HepG2 (cell line): ENCODE data around the gene CMKLR1. TPM values are rescaled to one million over a fixed set of nuclear protein-coding genes. Genes with fewer than 3 reads are reported as not detected.

Source experiments
- ATAC-seq: fragments of 200-7000 bp; cut with Tn5 transposase; 3 replicates; pipeline ENCODE4 v1.9.1; 2020; ENCODE audit warnings: mild to moderate bottlenecking, moderate library complexity
- BruUV-seq: library from RNA; stranded (reverse); fragments of 400-500 nt; replicated peaks from 2 replicates; lab custom pipeline; 2021; lab: Mats Ljungman, UMichigan
- CTCF ChIA-PET: fragments of 300-600 bp; formaldehyde crosslinking; extraction: SDS; loops from one replicate; lab custom pipeline; 2021; ENCODE audit warnings: low total read pairs, inconsistent platforms, low intra/inter-chr PET ratio; lab: Yijun Ruan, JAX
- POLR2A ChIA-PET: fragments of 350-600 bp; sonication (Branson Sonifier 250); formaldehyde crosslinking; loops from one replicate; lab custom pipeline; 2020; ENCODE audit warnings: antibody characterized with exemption, inconsistent platforms; lab: Yijun Ruan, JAX
- DNase-seq: peaks from one replicate; pipeline ENCODE4 v3.0.0-alpha.2; 2015; ENCODE audit warnings: low spot score
- FAIRE-seq: peaks from 3 replicates; lab custom pipeline; 2011; peaks lifted over from hg19 to GRCh38; lab: Jason Lieb, UNC
- H2AFZ ChIP-seq: one replicate; pipeline ENCODE4 v1.6.1; 2011; ENCODE audit warnings: low read length, inconsistent platforms
- H3K27ac ChIP-seq: fragments of 300-600 bp; 3 replicates; pipeline ENCODE4 v1.8.0; 2011; ENCODE audit warnings: mixed run types, mild to moderate bottlenecking, mixed read lengths, low read length, inconsistent platforms; ENCODE audit not compliant: insufficient read depth; ENCODE audit errors: extremely low read length
- H3K27me3 ChIP-seq, 2 experiments: fragments of 200-600 bp in 1 of 2; 2 replicates in 1 of 2; 3 replicates in 1 of 2; pipeline versions ENCODE4 v1.6.0 to v1.8.0; 2011; ENCODE audit warnings: low read length in 2 of 2, mild to moderate bottlenecking in 2 of 2, moderate library complexity in 2 of 2, inconsistent platforms in 1 of 2; ENCODE audit not compliant: insufficient read depth in 2 of 2, control insufficient read depth in 1 of 2
- H3K36me3 ChIP-seq, 2 experiments: fragments of 200-600 bp in 1 of 2; replicated peaks in 1 of 2; 2 replicates in 1 of 2; 3 replicates in 1 of 2; pipeline versions ENCODE4 v1.5.1 to v1.8.0; 2011; ENCODE audit warnings: low read length in 2 of 2, inconsistent platforms in 1 of 2; ENCODE audit not compliant: insufficient read depth in 2 of 2, control insufficient read depth in 1 of 2
- H3K4me1 ChIP-seq: 2 replicates; pipeline ENCODE4 v1.5.1; 2012; ENCODE audit warnings: low read length, inconsistent platforms; ENCODE audit not compliant: insufficient read depth
- H3K4me2 ChIP-seq: 2 replicates; pipeline ENCODE4 v1.6.0; 2011; ENCODE audit warnings: low read depth, low read length, inconsistent platforms
- H3K4me3 ChIP-seq, 3 experiments: fragments of 200-600 bp in 1 of 3; sonication (generic), shearing (Covaris generic) in 1 of 3; replicated peaks in 1 of 3; 2 replicates each; pipeline ENCODE4 v1.5.1; 2011 to 2016; ENCODE audit warnings: low read length in 3 of 3, inconsistent platforms in 2 of 3, low read depth in 2 of 3, mild to moderate bottlenecking in 2 of 3, control low read depth in 1 of 3, mixed read lengths in 1 of 3; ENCODE audit not compliant: insufficient read depth in 1 of 3
- H3K79me2 ChIP-seq: one replicate; pipeline ENCODE4 v1.6.1; 2011; ENCODE audit warnings: low read length, inconsistent platforms; ENCODE audit not compliant: insufficient read depth
- H3K9ac ChIP-seq: 2 replicates; pipeline ENCODE4 v1.6.0; 2011; ENCODE audit warnings: mild to moderate bottlenecking, low read depth, low read length, inconsistent platforms; ENCODE audit not compliant: insufficient read depth
- H3K9me3 ChIP-seq: 2 replicates; pipeline ENCODE4 v1.5.1; 2012; ENCODE audit warnings: mild to moderate bottlenecking, low read length
- H4K20me1 ChIP-seq: 2 replicates; pipeline ENCODE4 v1.6.0; 2011; ENCODE audit warnings: inconsistent platforms, mild to moderate bottlenecking, low read length, moderate library complexity; ENCODE audit not compliant: insufficient read depth
- MED1 ChIP-seq: sonication (generic); formaldehyde crosslinking; IDR thresholded peaks from 2 replicates; pipeline ENCODE4 v1.4.0; 2020; ENCODE audit warnings: missing genetic modification reagents
- PAF1 ChIP-seq: IDR thresholded peaks from 2 replicates; pipeline ENCODE4 v1.6.1; 2016; ENCODE audit warnings: missing genetic modification reagents, missing compliant biosample characterization
- PHF20 ChIP-seq: sonication (generic); formaldehyde crosslinking; IDR thresholded peaks from 2 replicates; pipeline ENCODE4 v1.5.0; 2020; ENCODE audit warnings: mild to moderate bottlenecking, missing genetic modification reagents
- USF2 ChIP-seq, 2 experiments: sonication (generic) in 1 of 2; formaldehyde crosslinking in 1 of 2; IDR thresholded peaks; 2 replicates each; pipeline versions ENCODE4 v1.5.1 to v1.6.1; 2011 to 2020; ENCODE audit warnings: borderline replicate concordance in 1 of 2, low read depth in 1 of 2, low read length in 1 of 2, mild to moderate bottlenecking in 1 of 2, missing genetic modification reagents in 1 of 2, moderate library complexity in 1 of 2
- ZFP37 ChIP-seq: sonication (generic); formaldehyde crosslinking; IDR thresholded peaks from 2 replicates; pipeline ENCODE4 v1.4.0; 2020; ENCODE audit warnings: missing genetic modification reagents, borderline replicate concordance
- ZNF629 ChIP-seq: sonication (generic); formaldehyde crosslinking; conservative IDR thresholded peaks from 2 replicates; pipeline ENCODE4 v1.5.0; 2020; ENCODE audit warnings: missing genetic modification reagents
- ZNF768 ChIP-seq: sonication (generic); formaldehyde crosslinking; IDR thresholded peaks from 2 replicates; pipeline ENCODE4 v1.4.0; 2020; ENCODE audit warnings: missing genetic modification reagents
- WGBS: methylation state at CpG from one replicate; pipeline ENCODE4 v1.1.6; 2017; ENCODE audit warnings: low lambda C conversion rate; 5-methylcytosine and 5-hydroxymethylcytosine counted together
- in situ Hi-C: cut with HindIII; loops from 2 replicates; pipeline ENCODE4 v1.10.0; 2017; ENCODE audit warnings: low pct_unique_long_range_greater_than_20kb; ENCODE audit not compliant: extremely low pct_ligation_motif_present
- intact Hi-C: fragments of 100-400 bp; cut with micrococcal nuclease; formaldehyde crosslinking; loops from one replicate; pipeline ENCODE4 v1.10.0; 2022; ENCODE audit not compliant: unreplicated experiment
- polyA plus RNA-seq, 8 experiments: library from polyadenylated mRNA; depleted of rRNA in 3 of 8; stranded (reverse) in 7 of 8; unstranded in 1 of 8; fragments of >200 nt; fragmentation: Illumina TruSeq in 4 of 8; extraction: Trizol in 4 of 8; gene quantifications; 2 replicates each; pipeline versions ENCODE4 v1.2.1 to v1.2.3, GENCODE V29; 2011 to 2016; ENCODE audit warnings: low read depth in 4 of 8, missing spikeins in 1 of 8, mixed read lengths in 1 of 8; ENCODE audit not compliant: insufficient read depth in 1 of 8
- total RNA-seq, 5 experiments: library from RNA; depleted of rRNA; stranded (reverse); fragments of >200 nt; fragmentation: Illumina TruSeq; extraction: Trizol; gene quantifications; 2 replicates each; pipeline ENCODE4 v1.2.3, GENCODE V29; 2016; ENCODE audit warnings: low read depth in 1 of 5

Gene CMKLR1
- total and polyA plus RNA-seq, 2 of the 13 experiments (the other 11 are each of a cell fraction or from before 2014, with no cell fraction given): not detected

- Histone ChIP-seq H3K27me3 (peaks cover 0 to 10% of the 10 kb centered on the region in 2 experiments; a peak in 2 of 5 replicates), H3K4me2 (no peak overlapping the region), H3K36me3 (no peaks in the 10 kb centered on the region), H2AFZ (no peak overlapping the region), H3K9ac (no peak overlapping the region), H4K20me1 (no peaks in the 10 kb centered on the region), H3K4me1 (peaks cover 44% of the 10 kb centered on the region), H3K79me2 (no peaks in the 10 kb centered on the region), H3K4me3 (no peak overlapping the region), H3K27ac (no peak overlapping the region), H3K9me3 (no peaks in the 10 kb centered on the region)
- BruUV-seq: no TSS peak
- WGBS: 65% methylated on average over 2 of the region's 2 CpGs
- intact Hi-C loops: no loop called here
- DNase-seq (no peak), ATAC-seq (no peak), FAIRE-seq (no peak)
- ChIA-PET POLR2A (no interaction called here), CTCF (no interaction called here)
- no peak for TF ChIP-seq ZFP37 (CRISPR knock-in tag)
- TF ChIP-seq ZNF629 (CRISPR knock-in tag): peak; percentile 51
- TF ChIP-seq MED1 (CRISPR knock-in tag): no peak
- TF ChIP-seq PHF20: no peak
- peak; percentile 82 for TF ChIP-seq ZNF768 (CRISPR knock-in tag)
- TF ChIP-seq USF2 (IDR thresholded peaks at IDR 0.05; ENCODE audit: low read depth, low read length): no peak
- no peak for TF ChIP-seq USF2 (CRISPR knock-in tag; IDR thresholded peaks at IDR 0.05; ENCODE audit: borderline replicate concordance)
- TF ChIP-seq PAF1 (CRISPR knock-in tag): no peak
- in situ Hi-C loops: no loop called here
Observed at GRCh38 chr12:108319277-108320234, 19.6 kb downstream of the CMKLR1 start.
